Activated CD8-positive, alpha-beta memory T cell treated with anti-CD3 and anti-CD28 coated beads for 36 hours (primary cell): ENCODE results near the gene DLGAP4. TPM values are rescaled to one million over a fixed set of nuclear protein-coding genes. Genes with fewer than 3 reads are reported as not detected.
"Not testable (repeated sequence)": the region's sequence is repeated elsewhere in the genome, so short reads cannot be mapped to it uniquely, and the experiment has no call there.

ENCODE experiments used
- CTCF ChIA-PET: fragments of 350-600 bp; sonication (Branson Sonifier 250); formaldehyde crosslinking; loops from one replicate; lab custom pipeline; 2021; ENCODE audit warnings: antibody characterized with exemption; lab: Charles Lee
- POLR2A ChIA-PET: fragments of 350-600 bp; sonication (Branson Sonifier 250); formaldehyde crosslinking; loops from one replicate; lab custom pipeline; 2021; ENCODE audit warnings: antibody characterized with exemption; lab: Charles Lee
- total RNA-seq, 2 experiments: library from RNA; stranded (reverse); gene quantifications; one replicate each; pipeline ENCODE4 v1.2.3, GENCODE V29; 2021

Gene DLGAP4
- total RNA-seq, 2 experiments from 2014 or later, result 12.0 to 15.1 TPM

DNA sequence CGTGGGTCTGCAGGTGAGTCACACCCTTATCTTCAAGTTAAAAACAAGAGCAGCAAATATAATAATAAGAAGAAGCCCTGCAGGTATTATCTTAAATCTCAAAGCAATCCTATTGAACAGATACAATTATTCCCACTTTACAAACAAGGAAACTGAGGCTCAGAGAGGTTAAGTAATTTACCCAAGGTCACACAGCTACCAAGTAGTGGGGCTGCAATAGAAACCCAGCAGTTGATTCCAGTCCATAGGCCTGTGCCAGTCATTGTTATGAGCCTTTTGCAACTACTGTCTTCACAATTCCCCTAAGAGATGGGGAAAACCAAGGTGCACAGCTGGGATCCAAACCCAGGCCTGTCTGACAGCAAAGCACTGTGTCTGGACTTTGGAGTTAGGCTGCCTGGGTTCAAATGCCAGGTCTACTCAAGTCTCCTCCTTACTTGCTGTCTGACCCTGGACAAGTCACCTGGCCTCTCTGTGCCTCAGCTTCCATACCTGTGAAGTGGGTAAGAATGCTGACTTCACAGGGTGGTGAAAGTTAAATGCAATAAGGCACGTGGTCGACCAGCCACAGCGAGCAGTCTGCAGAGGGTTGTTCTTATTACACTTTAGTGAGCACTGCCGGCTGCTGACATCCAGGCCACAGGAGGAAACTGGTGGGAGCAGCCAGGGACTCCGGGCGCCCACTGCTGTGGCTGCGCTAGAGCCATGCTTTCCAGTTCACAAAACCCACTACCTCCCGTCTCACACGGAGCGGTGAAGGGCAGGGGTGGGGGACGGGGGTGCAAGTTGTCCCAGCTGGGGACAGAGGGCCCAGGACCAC is 241.3 kb downstream of the DLGAP4 start:
- ChIA-PET POLR2A (no interaction called here), CTCF (interaction anchor here (1.1 to 1.4 kb wide), 3 partner anchors 58 to 274 kb away, joined by 3 to 5 read pairs (median 3); partner anchors contain the start of gene RAB5IF)

DNA sequence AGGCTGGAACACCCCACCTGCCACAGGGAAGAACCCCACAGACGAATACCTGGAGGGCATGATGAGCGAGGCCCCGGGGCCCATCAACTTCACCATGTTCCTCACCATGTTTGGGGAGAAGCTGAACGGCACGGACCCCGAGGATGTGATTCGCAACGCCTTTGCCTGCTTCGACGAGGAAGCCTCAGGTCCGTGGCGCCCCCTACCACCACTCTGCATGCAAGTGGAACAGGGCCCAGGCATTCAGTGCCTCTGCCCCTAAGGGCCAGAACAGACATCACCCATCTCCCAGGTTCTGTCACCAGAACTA is 241.8 kb downstream of the DLGAP4 start:
- POLR2A ChIA-PET, result no interaction called here

DNA sequence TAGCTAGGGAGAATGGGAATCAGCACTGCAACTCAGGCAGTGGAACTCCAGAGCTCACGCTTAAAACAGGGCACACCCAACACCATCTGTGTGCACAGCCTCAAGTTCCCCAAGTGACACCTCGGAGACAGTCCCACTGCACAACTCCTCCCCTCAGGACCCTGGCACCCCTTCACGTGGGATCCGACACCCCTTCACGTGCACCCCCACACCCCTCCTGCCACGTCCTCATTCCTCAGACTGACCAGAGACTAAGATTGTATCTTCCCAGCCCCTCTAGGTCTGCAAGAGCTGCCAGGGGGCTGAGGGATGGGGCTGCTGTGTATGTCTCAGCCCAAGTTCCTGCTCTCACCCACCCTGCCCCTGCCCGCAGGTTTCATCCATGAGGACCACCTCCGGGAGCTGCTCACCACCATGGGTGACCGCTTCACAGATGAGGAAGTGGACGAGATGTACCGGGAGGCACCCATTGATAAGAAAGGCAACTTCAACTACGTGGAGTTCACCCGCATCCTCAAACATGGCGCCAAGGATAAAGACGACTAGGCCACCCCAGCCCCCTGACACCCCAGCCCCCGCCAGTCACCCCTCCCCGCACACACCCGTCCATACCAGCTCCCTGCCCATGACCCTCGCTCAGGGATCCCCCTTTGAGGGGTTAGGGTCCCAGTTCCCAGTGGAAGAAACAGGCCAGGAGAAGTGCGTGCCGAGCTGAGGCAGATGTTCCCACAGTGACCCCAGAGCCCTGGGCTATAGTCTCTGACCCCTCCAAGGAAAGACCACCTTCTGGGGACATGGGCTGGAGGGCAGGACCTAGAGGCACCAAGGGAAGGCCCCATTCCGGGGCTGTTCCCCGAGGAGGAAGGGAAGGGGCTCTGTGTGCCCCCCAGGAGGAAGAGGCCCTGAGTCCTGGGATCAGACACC is 242.8 kb downstream of the DLGAP4 start:
- POLR2A ChIA-PET, result no interaction called here
- CTCF ChIA-PET, result no interaction called here

More for the DNA sequence above, 241.8 kb downstream of the DLGAP4 start:
- CTCF ChIA-PET, result interaction anchor here (1.1 to 1.4 kb wide), 2 partner anchors 229 to 275 kb away, joined by 3 to 5 read pairs; no protein-coding TSS in a partner anchor

DNA sequence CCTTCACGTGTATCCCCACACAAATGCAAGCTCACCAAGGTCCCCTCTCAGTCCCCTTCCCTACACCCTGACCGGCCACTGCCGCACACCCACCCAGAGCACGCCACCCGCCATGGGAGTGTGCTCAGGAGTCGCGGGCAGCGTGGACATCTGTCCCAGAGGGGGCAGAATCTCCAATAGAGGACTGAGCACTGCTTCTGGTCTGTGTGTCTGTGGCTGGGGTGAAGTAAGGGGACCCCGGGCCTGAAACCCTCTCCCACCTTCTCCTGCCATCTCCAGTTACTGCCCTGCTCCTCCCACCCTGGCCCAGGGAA is 243.4 kb downstream of the DLGAP4 start:
- POLR2A ChIA-PET, result no interaction called here
- CTCF ChIA-PET, result no interaction called here

DNA sequence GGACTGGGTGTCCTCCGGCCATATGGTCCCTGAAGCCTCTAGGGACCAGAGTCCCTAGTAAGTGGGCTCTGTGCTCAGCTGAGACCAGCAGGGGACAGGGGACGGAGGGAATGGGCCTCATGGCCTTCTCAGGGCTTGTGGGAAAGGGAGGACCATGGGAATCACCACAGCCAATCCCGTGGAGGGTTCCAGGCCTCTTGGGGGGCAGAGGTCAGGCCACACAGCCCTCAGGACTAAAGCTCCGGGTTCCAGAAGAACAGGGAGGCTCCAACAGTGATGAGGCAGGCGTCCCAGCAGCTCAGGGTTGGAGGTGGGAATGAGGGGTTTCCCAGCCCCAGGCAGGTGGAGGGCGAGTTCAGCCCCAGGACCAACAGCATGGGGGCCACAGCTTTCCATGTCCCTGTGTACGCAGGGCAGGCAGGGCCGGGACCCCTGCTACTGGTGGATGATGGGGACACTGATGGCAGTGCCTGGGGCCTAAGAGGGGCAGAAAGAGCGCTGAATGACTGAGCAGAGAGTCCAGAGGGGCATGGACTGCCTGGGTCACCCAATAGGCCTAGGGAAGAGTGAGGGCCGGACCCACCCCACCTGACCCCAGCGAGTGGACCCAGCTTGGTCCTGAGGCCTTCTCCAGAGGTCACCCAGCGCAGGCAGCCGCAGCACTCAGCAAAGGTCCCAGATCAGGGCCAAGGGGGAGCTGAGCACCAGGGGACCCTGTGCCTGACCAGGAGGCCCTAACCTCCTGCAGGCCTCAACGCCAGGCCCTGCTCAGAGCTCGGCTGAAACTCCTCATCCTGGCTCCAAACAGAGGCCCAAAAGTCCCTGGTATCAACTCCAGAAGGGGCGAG is 244.0 kb downstream of the DLGAP4 start:
- CTCF ChIA-PET, result no interaction called here
- POLR2A ChIA-PET, result no interaction called here

DNA sequence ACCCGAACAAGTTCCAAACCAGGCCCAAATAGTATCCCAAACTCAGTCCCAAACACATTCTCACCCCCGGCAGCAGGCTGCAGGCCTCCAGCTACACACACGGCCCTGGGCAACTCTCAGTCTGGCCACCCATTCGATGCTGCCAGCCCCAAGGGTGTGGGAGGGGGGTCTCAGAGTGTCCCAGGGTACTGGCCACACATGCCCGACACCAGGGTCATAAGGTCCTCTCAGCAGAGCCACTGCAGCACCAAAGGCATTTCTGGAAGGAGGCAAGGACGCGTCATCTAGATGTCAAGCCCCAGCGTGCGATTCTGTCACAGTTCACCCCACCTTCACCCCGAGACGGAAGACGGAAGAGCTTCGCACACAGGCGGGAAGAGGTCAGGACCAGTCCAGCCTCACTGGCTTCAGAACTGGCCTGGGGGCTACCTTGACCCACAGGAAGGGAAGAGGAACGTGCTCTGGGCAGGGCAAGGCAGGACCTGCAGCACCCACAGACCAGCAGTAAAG is 244.7 kb downstream of the DLGAP4 start:
- CTCF ChIA-PET, result no interaction called here
- POLR2A ChIA-PET, result no interaction called here

DNA sequence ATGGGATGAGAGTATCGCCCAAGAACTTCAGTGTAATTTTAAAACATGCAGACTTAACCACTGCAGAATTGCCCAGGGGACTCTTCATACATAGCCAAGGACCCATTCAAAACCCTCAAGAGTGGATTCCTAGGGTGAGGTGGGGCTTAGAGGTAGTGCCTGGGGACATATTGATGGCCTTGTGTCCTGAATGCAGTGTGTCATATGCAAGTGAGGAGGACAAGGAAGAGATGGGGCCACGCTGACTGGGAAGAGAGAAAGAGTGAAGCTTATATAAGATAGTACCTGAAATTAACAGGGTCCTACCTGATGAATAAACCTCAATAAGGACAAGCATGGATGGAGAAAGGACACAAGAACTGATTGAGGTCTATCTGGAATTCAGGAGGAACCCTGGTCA is 249.1 kb downstream of the DLGAP4 start:
- POLR2A ChIA-PET, result no interaction called here
- CTCF ChIA-PET, result interaction anchor here (0.6 kb wide), 1 partner anchor 363 kb away, joined by 3 read pairs; no protein-coding TSS in a partner anchor

DNA sequence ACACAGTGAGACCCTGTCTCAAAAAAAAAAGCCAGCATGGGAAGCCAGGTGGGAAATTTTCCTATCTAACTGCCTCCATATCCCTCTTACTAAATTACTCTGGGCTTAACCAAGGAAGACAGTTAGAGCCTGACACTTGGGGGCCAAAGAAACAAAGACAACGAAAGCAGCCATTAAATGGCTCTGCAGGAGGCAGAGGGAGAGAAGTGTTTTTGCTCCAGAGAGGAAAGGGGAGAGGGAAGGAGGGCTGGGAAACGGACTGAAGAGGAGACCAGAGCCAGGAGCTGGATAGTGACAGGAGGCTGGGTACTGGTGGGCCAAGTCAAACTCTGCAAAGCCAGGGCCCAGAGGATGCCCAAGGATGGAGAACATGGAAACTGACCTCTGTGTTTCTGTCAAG is 256.6 kb downstream of the DLGAP4 start:
- ChIA-PET POLR2A (no interaction called here), CTCF (interaction anchor here (1.1 kb wide), 1 partner anchor 41 kb away, joined by 3 read pairs; no protein-coding TSS in a partner anchor)

DNA sequence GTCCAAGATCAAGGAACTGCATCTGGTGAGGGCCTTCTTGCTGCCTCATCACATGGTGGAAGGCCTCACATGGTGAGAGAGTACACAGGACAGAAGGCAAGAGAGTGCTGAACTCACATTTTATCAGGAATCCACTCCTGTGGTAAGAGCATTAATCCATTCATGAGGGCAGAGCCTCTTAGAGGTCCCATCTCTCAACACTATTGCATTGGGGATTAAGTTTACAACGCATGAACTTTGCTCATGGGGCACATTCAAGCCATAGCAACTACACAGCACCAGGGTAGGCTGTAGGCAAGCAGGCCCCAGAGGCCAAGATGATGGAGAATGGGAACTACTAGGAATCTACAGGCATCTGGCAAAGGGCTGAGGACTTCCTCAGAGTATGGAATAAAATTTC is 257.2 kb downstream of the DLGAP4 start:
- CTCF ChIA-PET, result no interaction called here
- POLR2A ChIA-PET, result no interaction called here

DNA sequence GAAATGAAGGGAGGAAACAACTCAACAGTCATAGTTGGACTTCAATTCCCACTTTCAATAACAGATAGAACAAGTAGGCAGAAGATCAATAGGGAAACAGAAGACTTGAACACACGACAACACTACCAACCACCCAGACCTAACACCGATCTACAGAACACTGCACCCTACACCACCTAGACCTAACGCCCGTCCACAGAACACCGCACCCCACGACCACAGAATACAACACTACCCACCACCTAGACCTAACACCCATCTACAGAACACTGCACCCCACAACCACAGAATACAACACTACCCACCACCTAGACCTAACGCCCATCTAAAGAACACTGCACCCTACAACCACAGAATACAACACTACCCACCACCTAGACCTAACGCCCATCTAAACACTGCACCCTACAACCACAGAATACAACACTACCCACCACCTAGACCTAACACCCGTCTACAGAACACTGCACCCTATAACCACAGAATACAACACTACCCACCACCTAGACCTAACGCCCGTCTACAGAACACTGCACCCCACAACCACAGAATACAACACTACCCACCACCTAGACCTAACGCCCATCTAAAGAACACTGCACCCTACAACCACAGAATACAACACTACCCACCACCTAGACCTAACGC is 258.1 kb downstream of the DLGAP4 start:
- POLR2A ChIA-PET, CTCF ChIA-PET: not testable (repeated sequence)

DNA sequence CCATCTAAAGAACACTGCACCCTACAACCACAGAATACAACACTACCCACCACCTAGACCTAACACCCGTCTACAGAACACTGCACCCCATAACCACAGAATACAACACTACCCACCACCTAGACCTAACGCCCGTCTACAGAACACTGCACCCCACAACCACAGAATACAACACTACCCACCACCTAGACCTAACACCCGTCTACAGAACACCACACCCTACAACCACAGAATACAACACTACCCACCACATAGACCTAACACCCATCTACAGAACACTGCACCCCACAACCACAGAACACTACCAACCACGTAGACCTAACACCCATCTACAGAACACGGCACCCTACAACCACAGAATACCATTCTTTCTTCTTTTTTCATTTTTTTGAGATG is 258.6 kb downstream of the DLGAP4 start:
- CTCF ChIA-PET, POLR2A ChIA-PET: not testable (repeated sequence)

DNA sequence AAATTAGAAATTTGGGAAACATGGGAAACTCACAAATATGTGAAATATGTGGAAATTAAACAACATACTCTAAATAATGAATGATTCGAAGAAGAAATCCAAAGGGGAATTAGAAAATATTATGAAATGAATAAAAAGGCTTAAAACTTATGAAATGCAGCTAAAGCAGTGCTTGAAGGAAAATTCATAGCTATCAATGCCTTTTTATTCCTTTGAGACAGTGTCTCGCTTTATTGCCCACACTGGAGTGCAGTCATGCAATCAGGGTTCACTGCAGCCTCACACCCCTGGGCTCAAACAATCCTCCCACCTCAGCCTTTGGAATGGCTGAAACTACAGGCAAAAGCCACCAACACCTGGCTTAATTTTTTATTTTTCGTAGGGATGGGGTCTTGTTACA is 259.4 kb downstream of the DLGAP4 start:
- ChIA-PET POLR2A (interaction anchor here (0.6 kb wide), 1 partner anchor 39 kb away, joined by 3 read pairs; no protein-coding TSS in a partner anchor), CTCF (interaction anchor here (1.4 kb wide), 1 partner anchor 60 kb away, joined by 3 read pairs; no protein-coding TSS in a partner anchor)

DNA sequence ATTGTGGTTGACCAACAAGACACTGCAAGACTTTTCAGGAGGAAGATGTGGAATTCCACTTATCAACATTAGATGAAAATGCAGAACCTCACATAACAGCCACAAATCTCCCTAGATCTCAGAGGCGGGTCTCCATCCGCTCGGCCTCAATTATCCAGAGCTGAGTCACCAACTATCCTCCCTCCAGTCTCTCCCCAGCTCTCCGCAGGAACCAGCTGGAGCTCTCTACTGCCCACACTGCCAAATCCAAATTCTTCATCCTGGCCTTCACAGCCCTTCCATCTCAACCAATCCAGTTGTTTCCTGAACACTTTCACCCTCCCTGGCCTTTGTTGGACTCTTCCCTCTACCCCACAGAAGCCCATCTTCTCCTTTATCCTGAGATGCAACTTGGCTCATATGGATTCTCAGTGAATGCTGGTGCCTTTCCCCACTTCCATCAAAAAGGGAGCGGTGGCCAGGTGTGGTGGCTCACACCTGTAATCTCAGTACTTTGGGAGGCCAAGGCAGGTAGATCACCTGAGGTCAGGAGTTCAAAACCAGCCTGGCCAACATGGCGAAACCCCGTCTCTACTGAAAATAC is 263.8 kb downstream of the DLGAP4 start:
- CTCF ChIA-PET, result no interaction called here
- POLR2A ChIA-PET, result interaction anchor here (1.8 kb wide), 1 partner anchor 37 kb away, joined by 5 read pairs; no protein-coding TSS in a partner anchor

DNA sequence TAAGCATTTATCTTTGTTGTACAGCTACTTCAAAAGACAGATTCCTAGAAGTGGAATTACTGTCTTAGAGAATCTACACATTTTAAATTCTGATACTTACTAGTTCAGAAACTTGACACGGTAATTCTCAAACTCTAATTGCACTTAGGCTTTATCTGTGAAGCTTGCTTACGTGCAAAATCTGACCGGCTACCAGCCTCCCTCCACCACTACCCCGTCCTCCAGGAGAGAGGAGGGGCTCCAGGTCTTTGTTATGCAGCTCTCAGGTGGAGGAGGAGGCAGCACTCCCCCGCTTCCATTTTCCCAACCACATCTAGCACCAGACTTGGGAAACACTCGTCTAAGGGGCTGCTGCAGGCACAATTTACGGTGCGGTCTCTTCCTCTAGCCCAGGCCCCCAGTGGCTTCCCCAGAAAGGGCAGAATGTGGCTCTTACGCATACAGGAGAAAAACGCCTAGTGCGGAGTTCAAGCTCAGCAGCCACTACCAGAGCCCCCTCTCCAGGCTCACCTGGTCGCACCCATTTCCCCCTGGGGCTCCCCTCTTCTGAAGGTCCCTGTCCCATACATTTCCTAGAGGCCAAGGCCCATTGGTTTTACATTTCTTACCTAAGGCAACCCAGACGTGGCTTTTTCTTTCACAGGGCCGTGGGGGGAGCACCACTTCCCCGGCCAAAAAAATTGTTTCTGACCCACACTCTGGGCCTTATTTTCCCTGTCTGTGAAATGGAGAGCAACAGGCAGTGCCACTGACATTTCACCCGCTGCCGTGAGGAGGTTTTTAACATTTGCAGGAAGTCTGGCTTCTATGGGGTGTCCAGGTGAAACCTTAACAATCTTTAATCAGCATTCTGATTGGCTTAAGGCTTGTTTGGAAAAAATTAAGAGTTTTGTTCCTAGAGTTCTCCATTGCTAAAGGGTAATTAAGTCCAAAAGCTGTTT is 265.7 kb downstream of the DLGAP4 start:
- CTCF ChIA-PET, result interaction anchor here (0.7 to 5.0 kb wide), 5 partner anchors 19 to 161 kb away, joined by 3 to 24 read pairs (median 4); partner anchors contain the start of gene RAB5IF
- POLR2A ChIA-PET, result interaction anchor here (0.6 to 5.1 kb wide), 7 partner anchors 17 to 95 kb away, joined by 3 to 41 read pairs (median 4); partner anchors contain the start of gene SLA2

DNA sequence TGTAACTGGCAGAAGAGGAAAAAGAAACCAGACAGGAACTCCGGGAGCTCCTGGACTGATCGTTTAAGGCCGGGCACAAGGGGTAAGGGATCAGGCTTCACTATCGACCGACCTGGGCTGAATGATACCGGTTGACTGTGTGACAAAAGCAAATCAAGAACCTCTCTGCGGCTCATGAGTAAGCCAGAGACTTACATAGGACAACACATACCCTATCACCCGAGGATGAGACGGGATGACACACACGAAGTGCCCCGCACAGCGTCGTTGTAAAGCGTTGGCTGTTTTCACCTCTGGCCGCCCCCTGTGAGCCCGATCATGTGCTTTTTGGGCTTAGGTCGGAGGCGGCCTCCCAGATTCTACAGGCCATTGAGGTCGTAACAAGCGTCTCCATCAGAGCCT is 266.6 kb downstream of the DLGAP4 start:
- CTCF ChIA-PET, result interaction anchor here (0.7 to 5.0 kb wide), 4 partner anchors 20 to 161 kb away, joined by 3 to 24 read pairs (median 4); partner anchors contain the start of gene RAB5IF
- POLR2A ChIA-PET, result interaction anchor here (0.6 to 5.1 kb wide), 10 partner anchors 16 to 619 kb away, joined by 3 to 42 read pairs (median 8); partner anchors contain the start of genes RAB5IF, RBL1, SCAND1 and SLA2

DNA sequence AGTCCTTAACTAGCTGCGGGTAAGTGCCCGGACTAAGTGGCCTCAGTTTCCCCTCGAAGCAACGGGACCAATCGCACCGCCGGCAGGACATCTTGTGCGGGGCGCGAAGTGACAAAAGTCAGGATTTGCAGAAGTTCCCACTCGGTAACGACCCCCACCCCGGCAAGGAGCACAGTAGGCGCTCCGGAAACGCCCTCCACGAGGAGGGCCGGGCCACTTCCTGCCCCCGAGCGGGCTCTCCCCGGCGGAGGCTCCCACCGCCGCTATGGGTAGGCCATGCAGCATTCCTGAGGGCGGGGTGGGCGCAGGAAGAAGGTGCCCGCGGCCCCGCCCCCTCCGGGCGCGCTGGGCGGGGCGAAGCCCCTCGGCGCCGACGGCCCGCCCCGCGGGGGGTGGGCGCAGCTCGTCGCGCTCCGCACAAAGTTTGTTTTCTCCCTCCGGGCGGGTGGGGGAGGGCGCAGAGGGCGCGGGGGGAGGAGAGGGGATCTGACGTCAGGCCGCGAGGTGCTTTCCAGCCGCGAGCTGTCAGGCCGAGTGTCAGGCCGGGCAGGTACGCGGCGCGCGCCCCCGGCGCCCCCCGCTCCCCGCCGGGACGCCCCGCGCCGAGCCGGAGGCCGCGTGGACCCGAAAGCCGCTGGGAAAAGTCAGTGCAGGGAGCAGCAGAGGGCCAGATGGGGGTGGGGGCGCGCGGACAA is 267.1 kb downstream of the DLGAP4 start, which contains the start of gene TGIF2:
Gene TGIF2, plus strand, starts transcription at position 495 of the 695 bp plus-strand sequence. CDS start 5,178 bp downstream, outside the sequence.
- CTCF ChIA-PET, result interaction anchor here (1.0 to 5.0 kb wide), 6 partner anchors 16 to 160 kb away, joined by 3 to 24 read pairs (median 6); partner anchors contain the start of gene RAB5IF
- POLR2A ChIA-PET, result interaction anchor here (0.6 to 5.1 kb wide), 12 partner anchors 16 to 620 kb away, joined by 3 to 42 read pairs (median 5); partner anchors contain the start of genes RAB5IF, RBL1, SCAND1 and SLA2
